ENCODE results near the gene GJC3. TPM values are rescaled to one million over a fixed set of nuclear protein-coding genes. Genes with fewer than 3 reads are reported as not detected.
"Not testable (repeated sequence)": the region's sequence is repeated elsewhere in the genome, so short reads cannot be mapped to it uniquely, and the experiment has no call there.

GJC3 gene
- total RNA-seq, 2 experiments from 2014 or later, result 0.62 to 1.1 TPM

DNA sequence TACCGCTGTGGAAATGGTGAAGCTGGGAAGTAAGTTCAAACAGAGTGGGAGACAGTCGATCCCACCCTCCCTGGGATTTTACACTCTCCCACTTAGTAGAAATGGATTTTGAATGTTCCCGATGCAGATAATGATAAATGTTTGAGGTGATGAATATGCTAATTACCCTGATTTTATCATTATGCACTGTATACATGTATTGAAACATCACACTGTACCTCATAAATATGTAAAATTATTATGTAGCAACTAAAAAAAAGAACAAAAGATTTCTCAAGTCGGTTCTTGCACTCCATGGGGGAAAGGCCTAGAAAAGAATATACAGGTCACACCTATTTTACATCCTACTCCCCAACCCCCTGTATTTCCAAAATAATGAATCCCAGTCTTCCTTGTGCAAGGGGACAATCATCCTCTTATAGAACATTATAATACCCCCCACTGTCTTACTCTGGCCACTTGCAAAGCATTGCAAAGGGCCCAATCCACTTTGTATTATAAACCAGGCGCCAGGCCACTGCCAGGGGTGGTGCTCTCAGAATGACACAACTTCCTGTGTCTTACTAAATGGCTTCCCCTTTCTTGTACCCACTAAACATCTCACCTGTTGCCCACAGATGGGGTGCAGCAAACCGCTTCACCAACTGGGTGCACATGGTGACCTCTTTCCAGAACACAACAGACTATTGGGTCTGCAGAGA, 31.9 kb downstream of the GJC3 start:
- Mint-ChIP-seq H3K9me3 (no peaks in the 10 kb centered on the region), H3K4me1 (ENCODE audit: low read depth) (no peaks in the 10 kb centered on the region), H3K27me3 (ENCODE audit: low read depth) (no peaks in the 10 kb centered on the region), H3K36me3 (ENCODE audit: low read depth) (peaks cover 28% of the 10 kb centered on the region), H3K27ac (no peak overlapping the region), H3K4me3 (no peak overlapping the region)
- no peak for DNase-seq
- CTCF ChIA-PET, result no interaction called here
- intact Hi-C loops (cut with micrococcal nuclease), result no loop called here

DNA sequence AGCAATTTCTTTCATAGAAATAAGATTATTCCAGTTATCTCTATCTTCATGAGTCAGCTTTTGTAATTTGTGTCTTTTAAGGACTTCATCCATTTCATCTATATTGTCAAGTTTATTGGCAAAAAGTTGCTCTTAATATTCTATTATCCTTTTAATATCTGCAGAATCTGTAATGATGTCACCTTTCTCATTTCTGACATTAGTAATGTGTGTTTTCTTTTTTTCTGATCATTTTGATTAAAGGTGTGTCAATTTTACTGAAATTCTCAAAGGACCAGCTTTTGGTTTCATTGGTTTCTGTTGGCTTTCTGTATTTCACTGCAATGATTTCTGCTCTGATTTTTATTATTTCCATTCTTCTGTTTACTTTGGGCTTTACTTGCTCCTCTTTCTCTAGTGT, 34.7 kb downstream of the GJC3 start:
- H3K9me3 Mint-ChIP-seq, result no peaks in the 10 kb centered on the region
- intact Hi-C loops (cut with micrococcal nuclease), result no loop called here
- H3K4me1 Mint-ChIP-seq (ENCODE audit: low read depth), result no peaks in the 10 kb centered on the region
- CTCF ChIA-PET, result interaction anchor here (0.7 kb wide), 1 partner anchor 83 kb away, joined by 3 read pairs; no protein-coding TSS in a partner anchor
- peaks cover 33% of the 10 kb centered on the region for H3K36me3 Mint-ChIP-seq (ENCODE audit: low read depth)
- no peaks in the 10 kb centered on the region for H3K27me3 Mint-ChIP-seq (ENCODE audit: low read depth)
- H3K4me3 Mint-ChIP-seq, result no peak overlapping the region
- no peak for DNase-seq
- no peak overlapping the region for H3K27ac Mint-ChIP-seq

DNA sequence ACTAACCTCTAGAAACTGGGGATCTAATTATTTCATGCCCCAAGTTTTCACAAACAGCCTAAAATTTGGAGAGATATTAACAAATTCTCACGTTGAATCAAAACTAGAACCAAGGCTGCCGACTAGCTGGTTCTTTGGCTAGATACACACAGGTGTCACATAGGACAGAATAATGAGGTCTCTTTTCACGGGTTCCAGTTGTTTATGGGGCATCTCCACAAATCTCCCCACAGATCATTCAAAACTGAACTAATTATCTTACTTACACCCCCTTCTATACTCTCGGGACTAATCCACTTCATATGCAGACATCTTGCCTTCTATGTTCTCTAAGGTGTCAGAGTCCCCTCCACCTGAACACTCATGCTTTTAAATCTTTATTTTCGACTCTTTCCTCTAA, 36.1 kb downstream of the GJC3 start:
- H3K36me3 Mint-ChIP-seq (ENCODE audit: low read depth), result peaks cover 36% of the 10 kb centered on the region
- H3K4me3 Mint-ChIP-seq, result no peak overlapping the region
- no peak for DNase-seq
- intact Hi-C loops (cut with micrococcal nuclease), result no loop called here
- H3K27ac Mint-ChIP-seq, result no peak overlapping the region
- H3K27me3 Mint-ChIP-seq (ENCODE audit: low read depth), result no peaks in the 10 kb centered on the region
- no peaks in the 10 kb centered on the region for H3K9me3 Mint-ChIP-seq
- no peaks in the 10 kb centered on the region for H3K4me1 Mint-ChIP-seq (ENCODE audit: low read depth)
- CTCF ChIA-PET, result no interaction called here

DNA sequence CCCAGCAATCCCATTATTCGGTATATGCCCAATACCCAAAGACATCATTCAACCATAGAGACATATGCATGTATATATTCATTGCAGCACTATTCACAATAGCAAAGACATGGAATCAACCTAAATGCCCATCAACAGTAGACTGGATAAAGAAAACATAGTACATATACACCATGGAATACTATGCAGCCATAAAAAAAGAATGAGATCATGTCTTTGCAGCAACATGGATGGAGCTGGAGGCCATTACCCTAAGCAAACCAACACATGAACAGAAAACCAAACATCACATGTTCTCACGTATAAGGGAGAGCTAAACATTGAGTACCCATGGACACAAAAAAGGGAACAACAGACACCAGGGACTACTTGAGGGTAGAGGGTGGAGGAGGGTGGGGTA, 39.1 kb downstream of the GJC3 start:
- intact Hi-C loops (cut with micrococcal nuclease); H3K27me3 Mint-ChIP-seq (ENCODE audit: low read depth); H3K27ac Mint-ChIP-seq; DNase-seq; CTCF ChIA-PET; H3K4me1 Mint-ChIP-seq (ENCODE audit: low read depth); H3K9me3 Mint-ChIP-seq; H3K4me3 Mint-ChIP-seq: not testable (repeated sequence)
- peaks cover 34% of the 10 kb centered on the region for H3K36me3 Mint-ChIP-seq (ENCODE audit: low read depth)

DNA sequence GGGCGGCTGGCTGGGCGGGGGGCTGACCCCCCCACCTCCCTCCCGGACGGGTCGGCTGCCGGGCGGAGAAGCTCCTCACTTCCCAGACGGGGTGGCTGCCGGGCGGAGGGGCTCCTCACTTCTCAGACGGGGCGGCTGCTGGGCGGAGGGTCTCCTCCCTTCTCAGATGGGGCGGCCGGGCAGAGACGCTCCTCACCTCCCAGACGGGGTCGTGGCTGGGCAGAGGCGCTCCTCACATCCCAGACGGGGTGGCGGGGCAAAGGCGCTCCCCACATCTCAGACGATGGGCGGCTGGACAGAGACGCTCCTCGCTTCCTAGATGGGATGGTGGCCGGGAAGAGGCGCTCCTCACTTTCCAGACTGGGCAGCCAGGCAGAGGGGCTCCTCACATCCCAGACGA, 41.1 kb downstream of the GJC3 start:
- H3K4me3 Mint-ChIP-seq; H3K9me3 Mint-ChIP-seq; H3K4me1 Mint-ChIP-seq (ENCODE audit: low read depth); DNase-seq; CTCF ChIA-PET; H3K27me3 Mint-ChIP-seq (ENCODE audit: low read depth); H3K27ac Mint-ChIP-seq; intact Hi-C loops (cut with micrococcal nuclease): not testable (repeated sequence)
- peaks cover 34% of the 10 kb centered on the region for H3K36me3 Mint-ChIP-seq (ENCODE audit: low read depth)

DNA sequence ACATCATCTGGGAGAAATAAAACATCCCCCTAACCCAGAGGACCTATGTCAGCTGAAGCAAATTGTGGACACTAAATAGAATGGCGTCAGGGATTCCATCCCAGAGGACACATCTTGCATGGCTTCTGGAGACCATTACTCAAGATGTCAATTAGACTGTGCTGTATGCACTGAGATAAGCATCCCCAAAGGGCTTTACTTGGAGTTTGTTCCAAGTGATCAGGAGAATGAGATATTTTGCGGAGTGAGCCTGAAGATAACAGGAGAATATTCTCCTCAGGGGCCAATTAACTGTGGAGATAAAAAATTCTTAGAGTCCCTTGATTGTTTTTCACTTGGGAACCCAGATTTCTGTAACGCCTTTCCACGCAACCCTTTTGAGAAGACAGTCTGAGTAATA, 48.0 kb downstream of the GJC3 start:
- Mint-ChIP-seq H3K36me3 (ENCODE audit: low read depth) (no peaks in the 10 kb centered on the region), H3K27me3 (ENCODE audit: low read depth) (no peaks in the 10 kb centered on the region), H3K9me3 (no peaks in the 10 kb centered on the region), H3K27ac (no peak overlapping the region), H3K4me1 (ENCODE audit: low read depth) (no peaks in the 10 kb centered on the region), H3K4me3 (no peak overlapping the region)
- no peak for DNase-seq
- CTCF ChIA-PET, result no interaction called here
- intact Hi-C loops (cut with micrococcal nuclease), result no loop called here

DNA sequence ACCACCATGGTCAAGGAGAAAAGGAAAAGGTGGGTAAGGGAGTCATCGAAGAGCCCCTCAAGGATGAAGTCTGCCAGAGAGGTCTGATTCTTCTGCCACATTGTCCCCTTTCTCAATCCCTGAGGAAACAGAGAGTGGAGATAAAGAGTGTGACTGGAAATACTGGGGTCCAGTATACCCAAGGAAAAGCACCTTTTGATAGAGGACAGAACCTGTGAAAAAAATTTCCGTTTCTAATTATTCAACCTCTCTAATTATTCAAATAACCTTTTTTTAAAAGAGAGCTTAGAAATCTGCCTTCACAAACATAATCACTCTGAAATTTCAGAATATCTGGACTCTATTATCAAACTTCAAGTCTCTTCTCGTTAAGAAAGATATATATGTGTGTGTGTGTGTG, 52.5 kb downstream of the GJC3 start, which contains the start of gene OR2AE1:
OR2AE1 (minus strand) TSS at position 101 of the 400 bp plus-strand sequence; CDS start at position 101, 0 bp downstream.
- no peak within 1 kb of the TSS for H3K27ac Mint-ChIP-seq
- CTCF ChIA-PET, result interaction anchor here (1.1 kb wide), 1 partner anchor 25 kb away, joined by 5 read pairs; no protein-coding TSS in a partner anchor
- no peaks in the 10 kb centered on the region for H3K4me1 Mint-ChIP-seq (ENCODE audit: low read depth)
- H3K36me3 Mint-ChIP-seq (ENCODE audit: low read depth), result no peaks in the 10 kb centered on the region
- no peak for DNase-seq
- intact Hi-C loops (cut with micrococcal nuclease), result no loop called here
- no peak within 1 kb of the TSS for H3K4me3 Mint-ChIP-seq
- no peaks in the 10 kb centered on the region for H3K9me3 Mint-ChIP-seq
- H3K27me3 Mint-ChIP-seq (ENCODE audit: low read depth), result no peaks in the 10 kb centered on the region

DNA sequence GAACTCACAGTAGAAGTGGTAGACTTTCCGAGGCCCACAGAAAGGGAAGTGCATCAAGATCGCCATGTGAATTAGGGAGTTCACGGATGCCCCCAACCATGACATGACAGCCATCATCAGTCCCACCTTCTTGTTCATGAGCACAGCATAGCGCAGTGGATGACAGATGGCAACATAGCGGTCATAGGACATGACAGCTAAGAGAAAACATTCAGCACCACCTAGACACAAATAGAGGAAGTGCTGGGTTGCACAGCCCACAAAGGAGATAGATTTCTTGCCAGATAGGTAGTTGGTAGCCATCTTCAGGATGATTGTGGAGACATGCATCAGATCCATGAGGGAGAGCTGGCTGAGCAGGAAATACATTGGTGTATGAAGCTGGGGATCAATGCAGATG, 52.9 kb downstream of the GJC3 start:
- Mint-ChIP-seq H3K36me3 (ENCODE audit: low read depth) (no peaks in the 10 kb centered on the region), H3K4me3 (no peak overlapping the region), H3K27me3 (ENCODE audit: low read depth) (peaks cover under 1% of the 10 kb centered on the region), H3K4me1 (ENCODE audit: low read depth) (no peaks in the 10 kb centered on the region), H3K9me3 (no peaks in the 10 kb centered on the region), H3K27ac (no peak overlapping the region)
- intact Hi-C loops (cut with micrococcal nuclease), result no loop called here
- CTCF ChIA-PET, result interaction anchor here (1.2 kb wide), 1 partner anchor 31 kb away, joined by 3 read pairs; no protein-coding TSS in a partner anchor
- DNase-seq, result no peak

Other genes with a start within 250 kb of the GJC3 start
- under 1 TPM; 0.86 TPM for gene CYP3A5, start 249.6 kb downstream of the GJC3 start, total RNA-seq
- not detected for gene CYP3A7, start 194.4 kb downstream of the GJC3 start, total RNA-seq
- not detected for gene CYP3A4, start 145.4 kb downstream of the GJC3 start, total RNA-seq
- not detected for gene CYP3A43, start 101.6 kb downstream of the GJC3 start, total RNA-seq
- not detected for gene OR2AE1, start 52.6 kb downstream of the GJC3 start, total RNA-seq
- 10 to 100 TPM; 25.7 to 25.8 TPM for gene TRIM4, start 10.1 kb downstream of the GJC3 start, total RNA-seq
- gene AZGP1, start 46.4 kb upstream of the GJC3 start, total RNA-seq, result not detected
- 10 to 100 TPM; 64.4 to 67.9 TPM for gene ZKSCAN1, start 86.0 kb upstream of the GJC3 start, total RNA-seq
- gene ZSCAN21, start 120.2 kb upstream of the GJC3 start, total RNA-seq, result 1 to 10 TPM; 6.2 to 6.4 TPM
- gene ZNF3, start 152.1 kb upstream of the GJC3 start, total RNA-seq, result 10 to 100 TPM; 13.1 to 14.0 TPM
- 10 to 100 TPM; 97.1 to 97.8 TPM for gene COPS6, start 159.3 kb upstream of the GJC3 start, total RNA-seq
- 100 to 1,000 TPM; 390 to 395 TPM for gene MCM7, start 171.8 kb upstream of the GJC3 start, total RNA-seq
- gene AP4M1, start 172.0 kb upstream of the GJC3 start, total RNA-seq, result 10 to 100 TPM; 12.6 to 12.7 TPM
- 10 to 100 TPM; 48.9 to 53.5 TPM for gene TAF6, start 189.7 kb upstream of the GJC3 start, total RNA-seq
- gene CNPY4, start 190.0 kb upstream of the GJC3 start, total RNA-seq, result 1 to 10 TPM; 7.2 to 8.7 TPM
- 1 to 10 TPM; 2.3 to 2.9 TPM for gene MBLAC1, start 197.3 kb upstream of the GJC3 start, total RNA-seq
- 100 to 1,000 TPM; 129 to 135 TPM for gene LAMTOR4, start 219.3 kb upstream of the GJC3 start, total RNA-seq
- 10 to 100 TPM; 21.2 to 21.6 TPM for gene TRAPPC14, start 229.1 kb upstream of the GJC3 start, total RNA-seq
- 1 to 10 TPM; 6.2 to 6.5 TPM for gene GAL3ST4, start 239.0 kb upstream of the GJC3 start, total RNA-seq
- gene GPC2, start 247.8 kb upstream of the GJC3 start, total RNA-seq, result 1 to 10 TPM; 7.6 to 9.5 TPM
- 10 to 100 TPM; 38.4 to 41.0 TPM for gene STAG3, start 248.3 kb upstream of the GJC3 start, total RNA-seq